H1 (cell line): ENCODE results near the gene SNX32.

ENCODE experiments used
- POLR2A ChIP-seq, 2 experiments: IDR thresholded peaks; 1 replicate in 1 of 2; 2 replicates in 1 of 2; pipeline ENCODE4 v1.6.1; 2011; ENCODE audit warnings: low read depth in 2 of 2, low read length in 2 of 2, mild to moderate bottlenecking in 2 of 2; ENCODE audit errors: control extremely low read depth in 1 of 2
- TF ChIP-seq, protein P1 (sequence below), 3 experiments: IDR thresholded peaks; 1 replicate in 2 of 3; 2 replicates in 1 of 3; pipeline versions ENCODE4 v1.5.1 to v1.6.1; 2011; ENCODE audit warnings: low read length in 3 of 3, mild to moderate bottlenecking in 3 of 3, inconsistent platforms in 2 of 3, low read depth in 1 of 3, moderate library complexity in 1 of 3; ENCODE audit not compliant: insufficient read depth in 1 of 3; ENCODE audit errors: control extremely low read depth in 1 of 3

GRCh38 chr11:65857500-65857852, 23.7 kb downstream of the SNX32 start:
- TF ChIP-seq POLR2A (IDR thresholded peaks at IDR 0.05; ENCODE audit: control extremely low read depth in 1 of 2, low read depth in 2 of 2, low read length in 2 of 2) = no peak
- TF ChIP-seq, protein P1, sequence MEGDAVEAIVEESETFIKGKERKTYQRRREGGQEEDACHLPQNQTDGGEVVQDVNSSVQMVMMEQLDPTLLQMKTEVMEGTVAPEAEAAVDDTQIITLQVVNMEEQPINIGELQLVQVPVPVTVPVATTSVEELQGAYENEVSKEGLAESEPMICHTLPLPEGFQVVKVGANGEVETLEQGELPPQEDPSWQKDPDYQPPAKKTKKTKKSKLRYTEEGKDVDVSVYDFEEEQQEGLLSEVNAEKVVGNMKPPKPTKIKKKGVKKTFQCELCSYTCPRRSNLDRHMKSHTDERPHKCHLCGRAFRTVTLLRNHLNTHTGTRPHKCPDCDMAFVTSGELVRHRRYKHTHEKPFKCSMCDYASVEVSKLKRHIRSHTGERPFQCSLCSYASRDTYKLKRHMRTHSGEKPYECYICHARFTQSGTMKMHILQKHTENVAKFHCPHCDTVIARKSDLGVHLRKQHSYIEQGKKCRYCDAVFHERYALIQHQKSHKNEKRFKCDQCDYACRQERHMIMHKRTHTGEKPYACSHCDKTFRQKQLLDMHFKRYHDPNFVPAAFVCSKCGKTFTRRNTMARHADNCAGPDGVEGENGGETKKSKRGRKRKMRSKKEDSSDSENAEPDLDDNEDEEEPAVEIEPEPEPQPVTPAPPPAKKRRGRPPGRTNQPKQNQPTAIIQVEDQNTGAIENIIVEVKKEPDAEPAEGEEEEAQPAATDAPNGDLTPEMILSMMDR (IDR thresholded peaks at IDR 0.05; ENCODE audit: control extremely low read depth in 1 of 3, insufficient read depth in 1 of 3, low read depth in 1 of 3, low read length in 3 of 3) = no peak
